Umbilical cord (tissue), 2 donors: Measurements from ENCODE around the gene CTNS. TPM values are rescaled to one million over a fixed set of nuclear protein-coding genes. Genes with fewer than 3 reads are reported as not detected.

Source experiments
- DNase-seq: peaks from one replicate; pipeline ENCODE4 v3.0.0-alpha.2; 2015; ENCODE audit warnings: low spot score
- total RNA-seq: library from RNA; depleted of rRNA; stranded (reverse); fragments of >200 nt; gene quantifications from one replicate; pipeline ENCODE4 v1.2.3, GENCODE V29; 2014; ENCODE audit warnings: low replicate concordance; ENCODE audit not compliant: insufficient read depth

The CTNS gene
- total RNA-seq, 1 donor from 2014 or later, result 12.0 TPM

DNA sequence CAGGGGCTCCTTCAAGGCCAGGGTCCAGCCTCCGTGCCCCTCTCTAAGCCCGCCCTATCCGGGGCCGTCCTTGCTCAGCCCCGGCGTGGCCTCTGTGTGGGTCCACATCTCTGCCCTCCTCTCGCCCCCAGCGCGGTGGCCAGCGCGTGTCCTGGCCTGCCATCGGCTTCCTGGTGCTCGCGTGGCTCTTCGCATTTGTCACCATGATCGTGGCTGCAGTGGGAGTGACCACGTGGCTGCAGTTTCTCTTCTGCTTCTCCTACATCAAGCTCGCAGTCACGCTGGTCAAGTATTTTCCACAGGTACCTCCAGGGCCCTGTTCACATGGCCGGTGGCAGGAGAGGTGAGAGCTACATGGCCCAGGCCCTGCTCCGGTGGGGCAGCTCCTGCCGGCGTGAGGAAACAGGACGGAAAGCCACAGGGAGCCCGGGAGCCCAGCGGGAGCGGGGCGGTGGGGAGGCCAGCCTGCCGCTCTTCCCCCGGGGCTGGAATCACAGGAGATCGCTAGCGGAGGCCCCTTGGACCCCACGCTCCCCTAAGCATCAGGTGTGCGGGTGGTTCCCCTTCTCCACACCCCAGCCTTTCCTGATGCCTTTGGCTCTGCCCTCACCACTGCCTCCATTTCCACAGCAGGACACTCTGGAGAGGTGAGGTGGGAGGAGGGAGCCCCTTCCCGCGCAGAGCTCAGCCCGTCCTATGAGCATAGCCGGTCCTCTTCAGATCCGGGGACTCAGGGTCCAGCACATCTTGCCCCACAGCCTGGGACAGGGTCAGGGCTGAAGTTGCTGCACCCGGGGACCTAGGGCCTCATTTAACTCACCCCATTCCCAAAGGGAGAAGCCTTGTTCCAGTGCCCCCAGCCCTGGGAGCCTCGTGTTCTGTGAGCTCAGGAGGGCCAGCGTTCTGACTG lies 21.6 kb downstream of the CTNS start:
- no peak for DNase-seq

DNA sequence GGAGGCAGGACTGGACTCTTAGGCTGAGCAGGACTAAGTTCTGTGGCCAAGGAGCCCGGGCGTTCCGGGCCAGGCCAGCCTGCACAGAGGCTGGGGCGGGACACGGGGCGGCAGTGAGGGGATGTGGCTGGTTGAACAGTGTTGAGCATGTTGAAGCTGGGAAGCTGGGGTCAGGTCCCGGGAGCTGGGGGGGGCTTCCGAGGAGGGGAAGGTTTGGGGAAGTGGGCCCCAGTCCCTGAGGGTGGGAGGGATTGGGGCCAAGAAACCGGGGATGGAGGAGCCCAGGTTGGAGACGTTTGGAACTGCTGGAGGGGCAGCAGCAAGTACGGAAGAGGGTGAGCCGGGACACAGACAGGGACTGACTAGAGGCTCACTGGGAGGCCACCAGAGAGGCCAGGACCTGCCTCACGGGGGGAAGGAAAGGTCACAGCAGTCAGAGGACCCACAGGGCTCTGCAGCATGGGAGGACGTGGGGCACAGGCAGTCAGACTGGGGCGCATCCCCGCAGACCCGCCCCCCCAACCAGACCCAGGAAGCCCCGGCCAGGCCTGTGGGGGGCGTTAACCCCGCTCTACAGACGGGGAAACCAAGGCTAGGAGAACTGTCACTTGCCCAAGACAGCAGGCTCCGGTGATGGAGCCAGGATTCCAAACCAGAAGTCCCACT lies 22.4 kb downstream of the CTNS start:
- DNase-seq, result no peak

DNA sequence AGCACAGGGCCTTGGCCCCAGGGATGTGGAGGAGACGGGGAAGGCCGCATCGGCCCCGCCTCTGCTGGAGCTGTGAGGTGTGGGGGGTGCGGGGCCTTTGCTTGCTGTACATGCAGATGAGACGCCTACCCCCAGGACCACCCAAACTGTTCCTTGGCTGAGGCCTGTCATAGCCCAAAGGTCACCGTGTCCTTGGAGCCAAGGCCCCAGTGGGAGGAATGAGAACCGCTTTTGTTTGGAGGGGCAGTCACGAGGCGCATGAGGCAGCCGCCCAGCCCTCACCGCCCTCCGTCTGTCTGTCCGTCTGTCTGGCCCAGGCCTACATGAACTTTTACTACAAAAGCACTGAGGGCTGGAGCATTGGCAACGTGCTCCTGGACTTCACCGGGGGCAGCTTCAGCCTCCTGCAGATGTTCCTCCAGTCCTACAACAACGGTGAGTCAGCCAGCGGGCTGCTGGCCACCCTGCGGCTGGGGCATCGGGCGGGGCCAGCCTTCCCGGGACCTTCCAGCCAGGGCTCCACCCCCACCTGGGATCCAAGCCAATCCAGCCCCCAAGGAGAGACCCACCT lies 23.1 kb downstream of the CTNS start:
- peak; percentile 57 for DNase-seq

DNA sequence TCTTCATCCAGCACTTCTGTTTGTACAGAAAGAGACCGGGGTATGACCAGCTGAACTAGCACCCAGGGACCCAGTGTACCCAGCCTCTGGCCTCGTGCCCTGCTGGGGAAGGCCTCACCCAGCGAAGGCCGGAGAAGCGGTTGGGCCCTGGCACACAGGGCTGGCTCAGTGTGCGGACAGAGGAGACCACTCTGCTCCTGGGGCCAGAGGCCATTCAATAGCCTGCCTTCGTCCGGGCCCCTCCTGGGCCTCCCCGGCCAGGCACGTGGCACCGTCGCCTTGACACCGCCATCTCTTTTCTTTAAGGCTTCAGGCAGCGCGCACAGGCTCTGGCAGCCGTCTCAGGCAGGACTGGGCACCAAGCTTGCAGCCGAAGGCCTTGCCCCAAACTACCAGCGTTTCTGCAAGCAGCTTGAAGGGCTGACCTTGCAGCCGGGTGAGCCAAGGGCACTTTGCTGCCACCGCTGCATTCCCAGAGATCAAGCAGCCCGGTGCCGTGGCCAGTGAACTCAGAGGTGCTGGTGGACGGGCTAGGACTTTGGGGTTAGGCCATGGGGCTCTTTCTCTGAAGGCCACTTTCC lies 23.8 kb downstream of the CTNS start:
- no peak for DNase-seq

DNA sequence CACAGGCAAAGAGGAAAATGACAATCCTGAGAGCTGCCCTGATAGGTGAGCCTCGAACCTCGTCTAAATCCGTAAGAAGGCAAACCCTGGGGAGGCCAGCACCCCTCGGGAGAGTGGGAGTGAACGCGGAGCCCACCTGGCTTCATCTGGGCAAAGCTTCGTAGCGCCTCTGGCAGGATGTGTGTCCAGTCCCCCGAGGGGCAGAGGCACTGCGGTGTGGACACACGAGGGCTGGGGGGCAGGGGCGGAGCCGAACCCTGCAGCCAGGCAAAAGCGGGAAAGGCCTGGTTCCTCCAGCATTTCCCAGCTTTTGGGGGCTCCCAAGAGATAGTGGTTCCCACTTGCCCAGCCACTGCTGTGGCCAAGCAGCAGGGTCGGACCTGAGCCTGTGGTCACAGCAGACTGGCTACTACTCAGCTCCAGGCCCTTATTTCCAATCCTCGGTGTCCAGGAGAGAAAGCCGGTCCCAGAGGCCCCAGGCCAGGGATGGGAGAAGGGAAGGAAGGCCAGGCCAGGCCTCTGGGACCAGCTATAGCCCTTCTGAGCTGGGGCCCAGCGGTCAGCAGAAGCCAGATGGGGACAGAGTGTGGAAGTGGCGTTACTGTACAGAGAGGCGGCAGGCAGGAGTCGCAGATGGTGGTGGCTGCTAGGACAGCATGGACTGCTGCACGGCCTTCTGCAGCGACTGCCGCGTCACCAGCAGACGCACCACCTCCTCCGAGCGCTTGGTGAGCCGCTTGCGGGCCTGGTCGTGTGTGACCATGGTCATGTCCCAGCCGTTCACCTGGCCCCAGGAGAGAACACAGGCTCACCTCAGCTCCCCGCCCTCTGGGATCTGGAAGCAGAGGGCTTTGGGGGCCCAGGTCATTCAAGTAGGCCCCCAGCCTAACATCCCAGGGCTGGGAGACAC lies 26.8 kb downstream of the CTNS start:
- no peak for DNase-seq

DNA sequence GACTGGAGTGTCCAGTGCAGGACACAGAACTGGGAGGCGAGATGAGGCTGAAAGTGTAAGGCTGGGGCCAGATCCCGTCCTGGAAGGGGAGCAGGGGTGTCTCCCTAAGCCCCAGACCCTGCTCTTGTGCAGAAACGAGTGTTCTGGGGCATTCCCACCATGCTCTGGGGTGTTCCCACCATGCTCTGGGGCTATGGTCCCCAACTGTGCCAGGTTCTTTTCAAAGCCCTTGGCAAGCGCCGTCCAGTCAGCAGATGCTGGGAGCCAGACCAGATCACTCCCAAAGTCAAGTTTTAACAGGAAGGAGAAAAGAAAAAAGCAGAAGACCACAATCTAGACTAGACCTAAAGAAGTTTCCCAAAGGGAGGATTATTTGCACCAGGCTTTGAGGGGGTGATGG lies 29.3 kb downstream of the CTNS start:
- no peak for DNase-seq

DNA sequence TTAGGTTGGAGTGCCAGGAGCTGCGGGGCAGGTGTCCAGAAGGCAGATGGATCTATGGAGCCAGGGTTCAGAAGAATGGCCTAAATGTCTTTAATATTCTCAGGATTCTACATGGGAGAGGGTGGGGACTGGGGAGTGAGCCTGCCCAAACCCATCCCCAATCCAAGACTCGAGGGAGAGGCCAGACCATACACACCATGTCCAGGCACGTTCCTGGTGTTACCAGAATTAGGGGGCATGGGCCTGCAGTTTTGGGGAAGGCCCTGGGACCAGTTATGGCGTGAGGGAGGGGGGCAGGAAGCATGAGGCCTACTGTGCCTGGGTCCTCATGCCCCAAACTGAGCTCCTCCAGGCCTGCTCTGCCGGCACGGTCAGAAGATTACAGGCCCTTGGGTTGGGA lies 30.0 kb downstream of the CTNS start:
- DNase-seq, result no peak

DNA sequence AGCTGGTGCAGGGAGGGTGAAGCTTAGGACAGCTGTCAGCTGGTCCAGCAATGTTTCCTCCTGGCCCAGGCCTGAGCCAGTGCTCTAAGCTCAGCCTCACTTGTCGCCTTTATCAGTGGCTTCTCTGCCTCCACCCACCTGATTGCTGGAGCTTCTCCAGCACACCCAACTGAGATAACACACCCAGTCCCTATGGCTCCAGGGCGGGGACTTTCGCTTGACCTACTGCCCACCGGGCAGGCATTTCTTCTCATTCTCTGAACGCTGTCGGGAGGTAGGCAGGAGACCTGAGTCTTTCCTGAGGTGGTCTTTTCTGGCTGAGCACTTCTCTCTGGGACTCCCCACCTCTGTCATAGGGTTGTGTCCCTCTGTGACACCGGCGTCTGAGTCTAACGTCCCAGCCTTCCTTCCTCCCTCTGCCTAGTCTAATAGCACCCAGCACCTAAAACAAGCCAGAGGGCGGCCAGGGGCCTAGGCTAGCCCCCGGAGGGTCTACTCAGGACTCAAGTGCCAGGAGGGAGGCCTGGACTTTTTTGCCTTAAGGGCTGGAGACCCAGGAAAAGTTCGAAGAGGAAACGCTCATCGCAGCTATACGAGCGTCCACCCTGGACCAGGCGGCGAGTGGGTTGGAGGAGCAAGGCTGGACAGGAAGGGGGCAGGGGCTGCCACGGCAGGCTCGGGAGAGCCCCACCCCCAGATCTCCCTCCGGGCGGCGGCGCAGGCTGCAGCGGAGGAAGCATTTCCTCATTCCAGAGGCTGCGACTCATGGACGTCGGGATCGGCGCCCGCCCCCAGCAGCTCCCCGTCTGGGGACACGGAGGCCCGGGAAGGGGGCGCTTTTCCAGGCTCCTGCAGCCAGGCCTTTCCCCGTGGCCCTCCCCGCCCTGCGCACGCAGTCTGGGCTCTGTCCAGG lies 31.1 kb downstream of the CTNS start:
- peak; percentile 98 for DNase-seq

DNA sequence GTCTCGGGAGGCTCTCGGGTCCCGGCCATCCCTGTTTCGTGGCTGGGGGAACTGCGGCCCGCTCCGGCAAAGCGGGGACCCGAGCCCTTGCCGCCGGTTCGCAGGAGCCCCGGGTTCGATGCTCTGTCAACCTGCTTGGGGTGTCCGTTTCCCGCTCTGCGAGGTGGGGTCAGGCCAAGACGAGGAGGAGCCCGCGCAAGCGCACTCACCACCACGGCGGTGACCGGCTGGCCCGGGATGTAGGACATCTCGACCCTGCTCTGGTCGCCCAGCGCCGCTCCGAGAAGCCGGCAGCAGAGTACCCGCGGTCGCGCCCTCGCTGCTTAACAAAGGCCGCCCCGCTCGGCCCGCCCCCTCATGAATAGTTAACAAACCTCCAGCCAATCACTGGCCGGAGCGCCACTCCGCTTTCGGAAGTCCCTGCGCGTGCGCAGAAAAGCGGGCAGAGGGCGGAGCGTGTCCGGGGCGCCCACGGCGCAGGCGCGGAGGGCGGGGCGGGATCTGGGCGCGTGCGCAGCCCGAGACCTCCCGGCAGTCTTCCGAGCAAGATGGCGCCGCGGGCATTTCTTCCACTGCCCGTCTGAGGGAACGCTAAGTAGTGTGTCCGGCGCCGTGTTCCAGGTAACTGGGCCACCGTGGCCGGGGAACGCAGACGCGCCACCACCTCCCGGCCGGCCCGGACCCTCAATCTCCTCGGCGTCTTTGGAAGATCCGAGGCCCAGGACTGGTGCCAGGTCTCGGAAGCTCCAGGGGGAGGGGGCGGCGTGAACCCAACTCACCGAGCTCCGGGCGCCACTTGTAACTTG lies 31.9 kb downstream of the CTNS start, which contains the start of the genes EMC6 and TAX1BP3:
Gene EMC6, plus strand, starts transcription at position 534 of the 806 bp plus-strand sequence. CDS start 335 bp downstream, outside the sequence.
Gene TAX1BP3, minus strand, starts transcription at position 300 of the 806 bp plus-strand sequence. Its CDS starts 52 bp downstream, at position 248.
- peak; percentile 99 for DNase-seq

DNA sequence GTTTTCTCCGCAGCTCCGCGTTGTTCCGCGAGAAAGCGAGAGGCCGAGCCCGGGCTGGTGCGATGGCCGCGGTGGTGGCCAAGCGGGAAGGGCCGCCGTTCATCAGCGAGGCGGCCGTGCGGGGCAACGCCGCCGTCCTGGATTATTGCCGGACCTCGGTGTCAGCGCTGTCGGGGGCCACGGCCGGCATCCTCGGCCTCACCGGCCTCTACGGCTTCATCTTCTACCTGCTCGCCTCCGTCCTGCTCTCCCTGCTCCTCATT lies 32.5 kb downstream of the CTNS start:
- DNase-seq, result no peak

DNA sequence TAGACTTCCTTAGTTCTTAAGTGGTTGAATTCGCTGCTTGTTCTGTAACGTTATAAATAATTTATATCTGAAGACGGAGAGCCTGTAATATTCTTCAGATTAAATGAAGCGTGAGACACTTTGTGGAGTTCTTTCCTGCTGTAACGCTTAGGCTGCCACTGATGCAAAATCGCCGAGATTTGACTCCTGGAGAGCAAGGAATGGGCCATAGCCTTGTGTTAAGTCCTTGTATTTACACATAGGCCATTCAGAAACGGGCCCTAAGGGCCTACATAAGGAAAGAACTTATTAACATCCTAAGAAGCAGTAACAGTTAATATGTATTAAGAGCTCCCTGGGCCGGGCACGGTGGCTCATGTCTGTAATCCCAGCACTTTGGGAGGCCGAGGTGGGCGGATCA lies 33.0 kb downstream of the CTNS start:
- DNase-seq, result no peak

DNA sequence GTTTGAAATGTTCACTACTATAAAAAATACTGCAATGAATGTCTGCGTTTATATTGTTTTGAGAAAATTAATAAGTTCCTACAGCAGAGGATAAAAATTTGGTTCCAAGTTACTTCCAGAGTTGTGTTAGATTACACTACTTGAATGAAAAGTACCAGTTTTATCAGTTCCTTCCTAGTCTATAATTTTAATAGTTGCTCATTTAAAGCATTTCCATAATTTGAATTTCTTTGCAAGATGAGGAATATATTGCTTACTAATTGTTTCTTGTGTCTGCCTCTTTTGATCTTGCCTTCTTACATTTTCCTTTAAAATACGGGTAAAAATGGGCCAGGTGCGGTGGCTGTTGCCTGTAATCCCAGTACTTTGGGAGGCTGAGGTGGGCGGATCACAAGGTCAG lies 36.0 kb downstream of the CTNS start:
- no peak for DNase-seq

DNA sequence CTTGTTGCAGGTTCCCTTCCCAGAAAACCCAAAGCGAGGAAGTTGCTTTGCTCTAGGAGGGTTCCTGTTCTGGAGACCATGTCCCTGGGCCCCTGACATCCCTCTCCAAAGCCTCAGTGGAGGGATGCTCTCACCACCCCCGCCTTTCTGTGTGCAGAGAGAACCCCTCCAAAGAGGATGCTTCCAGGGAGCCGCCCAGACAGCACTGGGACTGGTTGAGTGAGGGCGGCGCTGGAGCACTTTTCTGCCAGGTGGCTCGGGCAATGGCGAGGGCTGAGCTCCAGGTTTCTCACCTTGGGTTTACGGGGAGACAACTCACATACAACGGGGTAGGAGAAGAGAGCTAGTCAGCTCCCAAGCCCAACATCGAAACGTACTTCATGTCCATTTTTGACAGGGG lies 39.3 kb downstream of the CTNS start:
- no peak for DNase-seq

DNA sequence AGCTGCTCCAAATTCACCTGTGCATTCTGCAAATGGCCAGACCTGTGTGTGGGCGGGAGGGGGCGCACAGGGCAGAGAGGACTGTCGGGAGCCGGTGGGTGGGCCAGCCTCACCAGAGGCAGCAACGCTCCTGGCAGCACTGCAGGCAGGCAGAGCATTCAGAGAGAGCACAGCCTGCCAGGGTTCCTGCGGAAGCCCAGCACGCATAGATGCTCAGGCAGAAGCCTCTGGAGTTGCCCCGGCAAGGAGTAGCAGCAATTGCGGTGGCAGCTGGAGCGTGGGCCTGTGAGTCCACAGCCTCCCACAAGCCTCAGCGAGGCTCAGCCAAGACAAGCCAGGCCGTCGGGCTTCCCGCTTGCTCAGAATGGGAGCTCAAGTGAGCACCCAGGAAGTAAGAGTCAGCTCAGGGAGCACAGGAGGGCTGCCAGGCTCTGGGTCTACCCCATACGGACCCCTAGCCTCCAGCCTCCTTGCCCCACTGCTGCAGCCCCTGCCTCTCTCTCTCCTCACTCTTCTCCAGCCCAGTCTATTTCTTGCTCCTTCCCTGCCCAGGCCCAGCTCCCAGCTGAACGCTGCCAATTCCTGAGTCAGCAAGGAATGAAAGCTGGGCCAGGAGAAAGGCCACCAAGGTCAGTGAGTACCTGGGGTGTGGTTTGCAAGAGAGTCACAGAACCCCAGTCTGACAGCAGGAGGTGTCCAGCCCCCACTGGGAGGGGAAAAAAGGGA lies 41.7 kb downstream of the CTNS start:
- no peak for DNase-seq

DNA sequence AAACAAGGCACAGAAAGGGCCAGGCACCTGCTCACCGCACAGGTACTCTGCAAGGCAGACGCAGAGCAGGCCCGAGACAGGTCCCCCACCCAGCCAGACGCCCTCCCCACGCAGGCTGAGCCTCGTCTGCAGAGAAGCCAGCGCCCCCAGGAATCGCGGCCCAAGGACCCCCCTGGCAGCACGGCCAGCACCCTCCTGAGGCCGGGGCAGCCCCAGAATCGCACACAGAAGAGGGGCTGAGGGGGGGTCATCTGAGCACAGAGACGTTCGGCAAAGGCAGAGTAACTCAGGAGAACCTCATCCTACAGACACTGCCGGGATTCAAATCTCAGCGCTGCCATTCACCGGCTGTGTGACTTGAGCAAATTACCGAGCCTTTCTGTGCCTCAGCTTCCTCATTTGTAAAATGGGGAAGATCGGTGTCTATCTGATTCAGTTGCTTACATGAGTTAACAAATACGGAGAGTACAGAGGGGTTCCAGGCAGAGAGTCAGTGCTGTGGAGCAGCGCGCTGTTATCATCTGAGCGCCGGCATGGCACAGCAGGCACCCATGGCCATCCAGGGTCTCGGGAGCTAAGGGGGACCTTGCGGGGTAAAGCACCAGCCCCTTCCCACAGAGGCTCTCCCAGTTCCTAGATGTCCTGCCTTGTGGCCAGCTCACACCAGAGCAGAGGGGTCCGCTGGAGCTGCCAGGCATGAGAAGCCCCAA lies 42.4 kb downstream of the CTNS start:
- DNase-seq, result no peak

DNA sequence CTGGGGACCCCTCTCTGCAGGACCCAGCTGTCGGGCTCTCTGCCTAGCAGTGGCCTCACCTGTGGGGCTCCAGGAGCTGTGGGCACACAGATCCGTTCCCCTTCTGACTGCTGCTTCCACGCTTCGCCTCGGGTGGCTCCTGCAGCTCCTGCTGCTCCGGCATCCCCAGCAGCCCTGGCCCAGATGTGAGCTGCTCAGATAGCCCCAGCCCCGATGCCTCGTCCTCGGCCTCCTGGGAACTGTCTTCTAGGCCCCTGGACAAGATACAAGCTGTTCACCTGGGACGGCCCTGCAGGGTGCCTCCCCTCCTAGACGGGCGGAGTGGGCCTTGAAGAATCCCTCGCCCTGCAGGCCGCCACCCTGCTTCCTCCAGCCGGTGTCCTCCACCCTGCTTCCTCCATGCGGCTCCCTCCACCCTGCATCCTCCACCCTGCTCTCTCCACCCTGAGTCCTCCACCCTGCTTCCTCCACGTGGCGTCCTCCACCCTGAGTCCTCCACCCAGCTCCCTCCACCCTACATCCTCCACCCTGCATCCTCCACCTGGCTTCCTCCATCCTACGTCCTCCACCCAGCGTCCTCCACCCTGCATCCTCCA lies 43.1 kb downstream of the CTNS start:
- no peak for DNase-seq

DNA sequence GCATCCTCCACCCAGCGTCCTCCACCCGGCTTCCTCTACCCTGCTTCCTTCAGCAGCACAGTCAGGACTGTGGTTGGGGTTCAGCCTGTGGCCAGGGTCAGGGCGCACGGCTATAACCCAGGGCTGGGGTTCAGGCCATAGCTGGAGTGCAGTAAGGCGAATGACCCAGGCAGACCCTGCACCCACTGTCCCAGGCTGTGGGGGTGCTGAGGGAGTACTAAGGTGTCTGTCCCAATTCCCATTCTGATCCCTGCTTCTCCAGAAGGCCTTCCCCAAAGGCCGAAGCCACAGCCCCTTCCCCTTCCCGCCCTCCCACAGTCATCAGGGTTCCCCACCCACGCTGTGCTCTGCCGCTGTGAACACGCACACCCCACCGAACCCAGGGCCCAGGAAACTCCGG lies 44.5 kb downstream of the CTNS start:
- no peak for DNase-seq

DNA sequence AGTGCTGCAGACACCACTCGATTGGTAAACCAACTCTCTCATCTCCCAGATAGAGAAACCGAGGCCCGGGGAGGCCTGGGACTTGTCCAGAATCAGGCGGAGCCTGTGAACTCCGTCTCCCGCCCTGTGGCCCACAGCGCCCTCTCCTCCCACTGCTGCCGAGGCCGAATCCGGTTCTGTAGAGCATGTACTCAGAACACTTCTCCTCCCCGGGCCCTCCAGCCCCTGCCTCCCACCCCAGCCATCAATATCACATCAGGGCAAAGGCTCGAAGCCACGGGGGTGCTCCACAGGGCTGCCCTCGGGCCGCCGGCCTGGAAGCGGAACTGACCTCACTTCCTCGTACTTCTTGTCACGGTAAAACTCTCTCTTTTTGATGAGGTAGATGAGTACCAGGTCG lies 45.0 kb downstream of the CTNS start:
- DNase-seq, result no peak
